Right renal pelvis (tissue), 4 donors: ENCODE measurements around the gene GPR119. TPM values are rescaled to one million over a fixed set of nuclear protein-coding genes. Genes with fewer than 3 reads are reported as not detected.
"Not testable (repeated sequence)": the region's sequence is repeated elsewhere in the genome, so short reads cannot be mapped to it uniquely, and the experiment has no call there.

Experiments used
- DNase-seq, 4 donors: peaks; one replicate each; pipeline ENCODE4 v3.0.0-alpha.2; 2013; ENCODE audit warnings: low read depth in 4 of 4, low spot score in 3 of 4, missing footprints in 1 of 4
- polyA plus RNA-seq, 4 donors: library from polyadenylated mRNA; unstranded; fragments of 120-200 nt; gene quantifications; one replicate each; pipeline ENCODE4 v1.2.1, GENCODE V29; 2013; ENCODE audit not compliant: insufficient read length in 4 of 4

Gene GPR119
- polyA plus RNA-seq: not detected

GRCh38 chrX:130385520-130385919 lies at the start of gene GPR119:
Gene GPR119, minus strand, starts transcription at chrX:130385674. Its CDS starts 227 bp downstream, at chrX:130385447.
- DNase-seq: no peak

GRCh38 chrX:130429236-130429635 lies 43.8 kb upstream of the GPR119 start:
- not testable (repeated sequence) for DNase-seq

GRCh38 chrX:130426531-130426930 lies 41.1 kb upstream of the GPR119 start:
- no peak for DNase-seq

- no peak for DNase-seq
Observed at GRCh38 chrX:130419263-130419662, 33.8 kb upstream of the GPR119 start.

DNA sequence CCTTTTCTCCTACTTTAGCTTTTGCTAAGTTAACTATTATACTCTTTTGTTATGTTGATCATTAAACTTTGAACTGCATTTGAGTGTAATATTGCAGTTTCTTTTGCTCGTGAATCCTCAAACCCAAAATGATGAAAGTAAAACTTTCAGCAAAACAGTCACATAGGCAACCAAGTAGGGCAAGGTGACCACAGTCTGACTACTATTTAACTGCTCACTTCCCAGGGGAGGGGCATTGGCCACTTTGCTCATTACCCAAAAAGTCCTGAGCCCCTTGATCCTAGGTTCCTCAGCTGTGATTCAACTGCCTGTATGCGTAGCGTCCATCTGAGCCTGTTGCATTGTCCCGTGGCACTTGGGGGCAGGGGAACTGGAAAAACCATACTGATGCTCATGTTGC lies 33.3 kb upstream of the GPR119 start:
- no peak for DNase-seq

- DNase-seq: no peak
Observed at GRCh38 chrX:130418066-130418465, 32.6 kb upstream of the GPR119 start.

DNA sequence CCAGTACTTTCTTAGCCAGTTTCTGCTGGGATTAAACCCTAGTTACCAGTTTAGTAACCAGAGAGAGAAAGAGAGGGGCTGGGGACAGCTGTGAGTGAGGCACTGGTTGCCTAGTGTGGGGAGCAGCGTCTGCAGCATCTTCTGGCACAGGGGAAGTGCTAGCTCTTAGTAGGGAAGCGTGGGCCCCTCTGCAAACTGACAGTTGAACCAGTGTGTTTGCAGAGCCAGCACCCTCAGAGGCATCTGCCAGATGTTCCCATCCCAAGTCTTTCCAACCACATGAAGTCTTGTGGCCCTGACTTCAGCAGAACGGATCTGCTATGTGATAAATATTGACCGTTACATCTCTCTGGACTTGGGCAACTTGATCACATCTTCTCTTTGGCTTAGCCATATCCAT lies 31.3 kb upstream of the GPR119 start:
- no peak for DNase-seq

- DNase-seq: no peak
Observed at GRCh38 chrX:130415201-130415600, 29.7 kb upstream of the GPR119 start.

DNA sequence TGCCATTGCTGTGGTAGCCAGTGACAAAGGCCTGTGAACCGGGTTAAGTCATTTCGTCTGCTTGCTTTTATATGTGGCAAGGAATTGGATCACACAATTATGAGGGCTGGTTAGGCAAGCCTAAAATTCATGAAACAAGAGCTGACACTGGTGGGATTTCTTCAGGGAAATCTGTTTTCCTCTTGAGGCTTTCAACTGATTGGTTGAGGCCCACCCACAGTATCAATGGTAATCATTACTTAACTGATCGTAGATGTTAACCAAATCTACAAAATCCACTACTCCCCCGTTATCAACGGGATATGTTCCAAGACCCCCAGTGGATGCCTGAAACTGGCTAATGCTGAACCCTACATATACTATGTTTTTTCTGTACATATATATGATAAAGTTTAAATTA lies 29.3 kb upstream of the GPR119 start:
- no peak for DNase-seq

GRCh38 chrX:130413415-130413814 lies 27.9 kb upstream of the GPR119 start:
- DNase-seq: no peak

DNA sequence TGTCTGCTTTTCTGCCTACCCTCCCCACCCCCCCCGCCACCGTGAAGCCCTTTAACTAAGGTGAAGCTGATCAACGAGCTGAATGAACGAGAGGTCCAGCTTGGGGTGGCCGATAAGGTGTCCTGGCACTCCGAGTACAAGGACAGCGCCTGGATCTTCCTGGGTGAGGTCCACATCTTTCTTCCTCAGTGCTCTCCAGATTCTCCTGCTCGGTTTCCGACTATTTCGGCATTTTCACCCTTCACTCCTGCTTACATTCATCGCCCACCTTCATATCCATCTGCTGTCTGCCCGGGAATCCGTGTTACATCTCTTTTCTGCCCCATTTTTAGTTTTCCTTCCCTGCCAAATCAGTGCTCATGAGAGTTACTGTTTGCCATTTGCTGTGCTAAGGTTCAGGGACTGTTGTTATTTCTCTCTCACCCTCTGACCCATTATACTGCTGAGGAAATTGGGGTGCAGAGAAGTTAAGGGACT lies 16.8 kb upstream of the GPR119 start:
- no peak for DNase-seq

DNA sequence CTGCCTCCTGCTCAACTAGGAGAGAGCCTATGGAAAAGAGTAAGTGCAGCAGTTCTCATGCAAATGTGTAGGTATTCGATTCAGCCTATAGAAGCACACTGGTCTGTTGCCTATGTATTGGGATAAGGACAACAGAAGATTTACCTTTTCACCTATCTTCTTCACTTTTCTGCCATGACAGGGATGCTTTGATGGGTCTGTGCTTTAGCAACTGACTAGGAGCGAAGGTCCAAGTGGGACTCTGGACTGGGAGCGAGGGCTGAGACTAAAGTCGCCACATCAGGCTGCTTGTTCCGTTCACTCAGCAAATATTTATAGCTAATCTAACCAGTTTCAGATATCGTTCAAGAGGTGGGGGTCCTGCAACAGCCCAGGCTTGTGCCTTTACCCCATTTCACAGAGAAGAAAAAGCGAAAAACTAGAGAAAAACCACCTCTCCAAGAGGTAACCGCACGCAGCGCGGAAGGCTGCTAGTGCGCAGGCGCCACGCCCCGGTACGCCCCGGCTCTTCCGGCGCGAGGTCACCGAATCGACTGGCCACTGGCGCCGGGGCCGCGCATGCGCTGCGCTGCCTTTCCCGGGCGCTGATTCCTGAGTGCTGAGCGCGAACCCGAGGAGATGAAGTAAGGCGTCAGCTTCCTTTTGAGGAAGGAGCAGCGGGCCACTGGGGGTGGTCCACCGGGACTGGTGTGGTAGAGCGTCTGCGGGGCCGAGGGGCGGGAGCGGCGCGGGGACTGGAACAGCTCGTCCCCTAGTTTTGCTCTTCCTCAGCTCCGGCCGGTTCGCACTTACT lies 16.1 kb upstream of the GPR119 start, which contains the start of gene RBMX2:
TSS of gene RBMX2 (plus strand) at position 573 of the 793 bp plus-strand sequence. CDS start at position 619, 46 bp downstream.
- DNase-seq: peak in 3 of 4 donors; percentile 38 to 51 (median 46)

DNA sequence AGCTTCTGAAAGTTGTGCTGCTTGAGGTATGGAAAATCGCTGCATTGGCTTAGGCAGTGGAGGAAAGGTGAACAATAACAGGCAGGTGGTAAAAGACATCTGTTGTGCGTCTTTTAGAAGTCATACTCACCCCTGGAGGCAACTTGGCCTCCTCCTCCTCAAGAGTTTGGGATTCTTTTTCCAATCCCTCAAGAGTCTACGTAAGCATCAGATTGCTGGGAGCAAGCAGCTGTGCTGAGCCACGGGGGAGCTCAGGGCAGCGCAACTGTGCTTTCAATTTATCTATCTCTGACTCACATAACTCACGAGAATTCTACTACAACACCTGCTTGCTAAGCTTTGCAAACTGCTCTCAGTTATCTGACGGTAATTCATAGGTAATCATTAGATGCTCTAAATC lies 9.9 kb upstream of the GPR119 start:
- DNase-seq: no peak

- DNase-seq: peak in 3 of 4 donors; percentile 18 to 40 (median 20)
Observed at GRCh38 chrX:130393451-130394074, 8.1 kb upstream of the GPR119 start.

GRCh38 chrX:130386408-130386808 lies 934 bp upstream of the GPR119 start:
- DNase-seq: no peak

- no peak for DNase-seq
Observed at GRCh38 chrX:130378024-130378669, 7.3 kb downstream of the GPR119 start.

DNA sequence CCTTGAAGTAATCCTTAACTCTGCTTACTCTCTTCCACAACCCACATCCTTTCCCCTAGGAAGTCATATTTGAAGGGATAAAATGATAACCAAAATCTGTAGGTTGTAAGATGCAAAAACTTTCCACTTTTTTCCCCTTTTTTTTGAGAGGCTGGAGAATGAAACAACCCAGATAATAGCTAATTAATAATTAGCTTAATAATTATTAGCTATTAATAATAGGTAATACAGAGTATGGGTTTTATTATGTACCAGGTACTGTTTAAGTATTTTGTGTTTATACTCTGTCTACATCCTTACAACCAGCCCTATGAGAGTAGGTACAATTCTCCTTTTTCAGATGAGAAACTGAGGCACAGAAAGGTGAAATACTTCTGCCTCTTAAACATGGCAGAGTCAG lies 9.4 kb downstream of the GPR119 start:
- DNase-seq: no peak

- DNase-seq: not testable (repeated sequence)
Observed at GRCh38 chrX:130352050-130352449, 33.4 kb downstream of the GPR119 start.

GRCh38 chrX:130351567-130351966 lies 33.9 kb downstream of the GPR119 start:
- DNase-seq: no peak

- no peak for DNase-seq
Observed at GRCh38 chrX:130347321-130347720, 38.2 kb downstream of the GPR119 start.

DNA sequence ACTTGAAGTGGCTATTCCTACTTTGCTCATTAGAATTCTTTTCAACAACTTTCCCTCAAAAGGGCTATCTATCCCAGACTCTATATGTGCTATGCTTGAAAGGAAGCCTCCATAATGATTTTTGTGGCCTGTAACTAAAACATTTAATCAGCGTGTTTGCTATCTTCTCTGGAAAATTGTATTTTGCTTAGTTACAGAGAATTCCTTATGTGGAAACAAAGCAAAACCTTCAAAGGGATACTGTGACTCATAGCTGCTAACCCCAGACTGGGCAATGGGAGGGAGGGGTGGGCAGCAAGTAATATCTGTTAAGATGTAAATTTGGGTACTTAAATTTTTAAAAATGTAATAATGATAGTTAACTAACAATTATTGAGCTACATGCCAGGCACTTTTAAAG lies 42.1 kb downstream of the GPR119 start:
- no peak for DNase-seq
